ENCODE results near the gene PRR27.

Gene PRR27

DNA sequence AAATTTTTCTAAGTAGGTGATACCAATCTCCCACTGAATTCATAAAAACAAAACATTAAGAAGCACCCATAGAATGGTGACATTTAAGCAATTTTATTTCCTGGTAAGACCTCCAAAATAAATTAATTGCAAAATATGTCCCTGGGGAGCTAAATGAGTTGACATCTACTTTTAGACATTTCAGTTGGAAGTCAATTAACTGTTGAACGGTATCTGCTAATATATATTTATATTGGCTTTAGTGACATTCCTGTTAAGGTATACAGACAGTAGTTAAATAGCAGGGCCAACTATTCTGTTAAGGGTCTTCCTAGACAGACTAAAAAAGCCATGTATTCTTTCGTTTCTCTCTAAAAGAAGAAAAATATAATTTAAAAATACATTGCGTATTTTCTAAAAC lies at the start of gene PRR27:
Gene PRR27 (plus strand): TSS at position 301 of the 400 bp plus-strand sequence. CDS start 139 bp downstream, outside the sequence.
- DNase-seq: no peak

DNA sequence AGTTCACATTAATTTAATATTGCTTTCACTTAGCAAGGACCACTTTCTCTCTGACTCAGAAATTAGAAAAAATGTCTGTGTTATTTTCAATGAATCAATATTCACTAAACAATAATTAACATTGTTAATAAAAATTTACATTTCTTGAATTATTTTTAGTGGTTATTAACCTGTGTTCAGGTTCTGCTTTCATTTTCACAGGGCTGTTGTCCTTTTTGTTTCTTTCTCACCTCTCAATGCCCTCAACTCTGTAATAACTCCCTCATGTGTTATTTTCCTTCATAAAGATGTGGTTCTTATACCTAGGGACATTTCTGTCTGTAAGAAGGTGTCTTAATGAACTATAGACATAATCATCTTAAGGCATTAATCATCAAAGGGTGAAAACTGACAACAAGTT lies 43.1 kb upstream of the PRR27 start:
- no peak for DNase-seq

DNA sequence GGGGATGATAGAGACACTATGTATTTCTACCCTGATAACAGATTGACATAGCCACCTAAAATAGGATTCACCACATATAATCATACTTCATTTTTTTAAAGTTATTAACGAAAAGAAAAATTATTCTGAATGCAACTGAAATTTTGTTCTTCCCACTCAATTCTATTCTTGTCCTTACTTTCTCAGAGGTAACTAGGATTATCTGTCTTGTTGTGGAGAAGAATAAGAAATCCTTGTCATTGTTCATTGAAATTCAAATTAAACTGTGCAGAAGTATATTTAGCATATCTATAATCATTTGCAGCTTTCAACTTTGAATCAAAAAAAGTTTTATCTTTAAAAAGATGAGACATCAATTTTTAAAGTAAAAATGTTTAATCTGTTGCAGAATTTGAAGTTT lies 40.4 kb upstream of the PRR27 start:
- DNase-seq: no peak

DNA sequence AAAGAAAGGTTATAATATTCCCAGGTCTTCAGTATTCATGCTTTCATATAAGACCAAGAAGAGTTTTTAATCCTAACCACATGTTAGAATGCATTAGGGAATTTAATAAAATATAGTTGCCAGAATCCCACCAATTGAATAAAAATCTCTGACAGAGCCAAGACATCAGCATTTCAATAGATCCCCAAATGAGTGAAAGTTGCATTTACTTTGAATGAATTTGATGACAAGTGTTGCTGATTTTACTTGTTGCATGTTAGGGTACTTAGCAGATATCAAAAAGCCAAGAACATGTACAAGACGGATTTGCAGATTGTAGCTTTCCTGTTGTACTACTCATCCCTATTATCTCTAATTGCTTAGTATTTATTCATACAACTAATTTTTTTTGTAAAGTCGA lies 39.9 kb upstream of the PRR27 start:
- no peak for DNase-seq

DNA sequence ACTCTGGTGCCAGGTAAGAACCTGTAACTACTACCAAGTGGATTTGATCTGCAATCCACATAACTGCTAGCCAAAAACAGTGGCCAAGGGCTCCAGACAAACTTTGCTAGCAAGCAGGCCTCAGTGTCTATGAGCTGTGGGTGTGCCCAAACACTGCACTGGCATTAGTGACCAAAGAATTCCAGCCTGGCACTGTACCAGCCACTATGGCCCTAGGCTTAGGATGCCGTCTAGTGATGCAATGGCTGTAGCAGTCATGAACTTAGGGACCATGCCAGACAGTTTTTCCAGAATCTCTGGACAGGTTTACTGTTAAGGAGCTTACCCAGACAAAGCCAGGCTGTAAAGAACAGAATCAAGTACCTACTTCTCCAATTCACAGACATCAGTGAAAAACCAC lies 33.7 kb upstream of the PRR27 start:
- DNase-seq: no peak

- no peak for DNase-seq
Measured at GRCh38 chr4:70133473-70133872, 20.6 kb upstream of the PRR27 start.

DNA sequence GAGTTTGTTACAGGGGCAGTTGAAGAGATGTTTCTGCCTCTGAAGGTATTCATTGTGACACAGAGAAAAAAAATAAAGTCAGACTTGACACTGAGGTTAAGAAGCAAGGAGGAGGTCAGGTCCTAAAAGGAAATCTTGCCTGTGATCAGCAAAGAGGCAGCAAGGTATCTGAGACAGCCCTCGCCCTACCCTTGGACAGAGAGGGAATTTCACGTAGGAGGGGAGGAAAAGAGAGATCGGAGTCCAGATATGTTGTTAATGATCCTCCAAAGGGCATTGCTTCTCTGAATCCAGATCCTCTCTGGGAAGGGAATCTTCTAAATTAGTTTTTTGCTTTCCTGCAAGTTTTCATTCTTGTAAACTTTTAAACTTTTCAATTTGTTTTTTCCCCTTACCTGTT lies 15.3 kb upstream of the PRR27 start:
- no peak for DNase-seq

GRCh38 chr4:70151271-70151670 lies 2.8 kb upstream of the PRR27 start:
- no peak for DNase-seq

DNA sequence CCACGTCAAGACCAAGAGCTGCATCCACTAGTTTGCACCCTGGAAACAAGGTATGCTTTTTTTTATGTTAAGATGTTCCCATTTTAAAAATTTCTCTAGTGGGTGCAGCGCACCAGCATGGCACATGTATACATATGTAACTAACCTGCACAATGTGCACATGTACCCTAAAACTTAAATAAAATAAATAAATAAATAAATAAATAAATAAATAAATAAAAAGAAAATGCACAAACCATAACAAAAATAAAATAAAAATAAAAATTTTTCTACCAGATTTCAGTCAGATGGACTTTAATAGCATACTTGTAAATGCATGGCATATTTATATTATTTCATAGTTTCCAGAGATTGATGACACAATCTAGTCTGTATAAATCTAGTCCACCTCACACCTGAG lies 1.9 kb upstream of the PRR27 start:
- DNase-seq: no peak

DNA sequence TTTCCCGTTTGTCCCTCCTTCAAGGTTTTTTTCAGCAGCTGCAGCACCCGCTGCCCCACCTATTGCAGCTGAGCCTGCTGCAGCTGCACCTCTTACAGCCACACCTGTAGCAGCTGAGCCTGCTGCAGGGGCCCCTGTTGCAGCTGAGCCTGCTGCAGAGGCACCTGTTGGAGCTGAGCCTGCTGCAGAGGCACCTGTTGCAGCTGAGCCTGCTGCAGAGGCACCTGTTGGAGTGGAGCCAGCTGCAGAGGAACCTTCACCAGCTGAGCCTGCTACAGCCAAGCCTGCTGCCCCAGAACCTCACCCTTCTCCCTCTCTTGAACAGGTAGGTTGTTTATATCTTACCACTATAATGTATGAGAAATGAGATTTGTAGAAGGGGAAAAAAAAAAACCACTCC lies 4.5 kb downstream of the PRR27 start:
- no peak for DNase-seq

DNA sequence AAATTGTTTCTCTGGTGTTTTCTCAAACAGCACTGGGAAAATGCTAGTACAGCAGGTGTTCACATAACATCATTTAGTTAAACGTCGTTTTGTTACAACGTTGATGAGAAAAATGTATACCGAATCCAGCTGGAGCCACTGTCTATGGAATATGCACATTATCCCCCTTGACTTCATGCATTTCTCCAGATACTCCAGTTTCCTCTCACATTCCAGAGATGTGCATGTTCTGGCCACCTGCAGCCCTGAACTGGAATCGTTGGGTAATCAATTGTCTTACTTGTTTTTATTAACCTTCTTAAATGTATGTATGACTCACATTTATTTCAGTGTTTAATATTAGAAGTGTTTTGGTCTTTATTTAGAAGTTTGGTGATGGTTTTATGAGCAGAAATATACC lies 23.1 kb downstream of the PRR27 start:
- DNase-seq: no peak

DNA sequence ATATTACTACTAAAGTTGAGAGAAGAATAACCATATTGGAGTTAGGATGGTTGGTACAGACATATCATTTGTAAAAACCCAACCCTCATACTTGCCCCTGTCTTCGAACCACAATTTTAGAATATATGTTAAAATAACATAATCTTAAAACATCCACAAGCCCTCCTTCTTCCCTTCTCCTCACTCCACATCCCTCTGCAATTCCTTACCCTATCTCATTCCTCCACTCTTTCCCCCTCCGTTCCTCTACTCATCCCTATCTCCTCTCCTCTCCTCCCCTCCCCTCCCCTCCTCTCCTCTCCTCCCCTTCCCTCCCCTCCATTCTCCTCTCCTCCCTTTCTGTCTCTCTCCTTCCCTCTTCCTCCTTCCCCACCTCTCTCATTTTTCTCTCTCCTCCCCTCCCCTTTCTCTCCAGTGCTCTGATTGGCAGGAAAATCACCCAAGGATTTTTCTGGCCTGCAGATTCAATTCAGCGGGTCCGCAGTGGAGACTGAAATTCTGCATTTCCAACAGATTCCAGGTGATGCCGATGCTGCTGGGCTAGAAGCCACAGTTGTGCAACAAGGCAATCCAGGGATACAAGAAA lies 24.1 kb downstream of the PRR27 start:
- DNase-seq: no peak

DNA sequence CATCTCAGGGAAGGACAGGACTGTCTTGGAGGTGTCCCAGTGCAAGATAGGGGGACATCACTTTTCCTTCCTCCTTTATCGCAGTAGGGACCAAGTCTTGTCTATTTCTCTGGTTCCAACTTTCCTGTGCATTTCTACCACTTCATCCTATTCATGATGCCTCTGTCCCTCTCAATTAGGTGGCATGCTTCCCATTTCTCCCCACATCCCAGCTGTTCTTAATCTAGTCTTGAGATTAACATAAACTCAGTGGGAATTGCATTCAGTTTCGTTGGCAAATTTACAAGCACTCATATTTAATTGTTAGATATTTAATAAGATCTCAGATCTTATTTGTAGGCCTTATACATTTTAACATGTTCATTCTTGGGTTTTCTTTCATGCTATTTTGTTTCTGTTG lies 25.8 kb downstream of the PRR27 start:
- DNase-seq: no peak

DNA sequence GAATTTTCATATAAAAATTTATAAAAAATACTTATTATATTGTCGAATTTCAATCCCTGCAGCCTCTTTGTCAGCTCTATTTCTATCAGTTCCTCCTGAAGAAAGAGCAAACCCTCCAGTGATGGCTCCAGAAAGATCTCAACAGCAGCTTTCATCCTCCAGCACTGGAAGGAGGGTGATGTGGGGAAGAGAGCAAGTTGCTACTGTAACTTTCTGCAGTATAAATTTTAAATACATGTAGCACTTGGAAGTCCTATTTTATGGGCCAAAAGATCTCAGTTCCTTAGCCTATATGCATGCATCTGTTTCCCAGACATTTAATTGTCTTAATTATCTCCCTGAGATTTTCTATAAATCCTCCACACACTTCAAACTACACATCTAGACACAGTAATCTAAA lies 27.8 kb downstream of the PRR27 start:
- no peak for DNase-seq

DNA sequence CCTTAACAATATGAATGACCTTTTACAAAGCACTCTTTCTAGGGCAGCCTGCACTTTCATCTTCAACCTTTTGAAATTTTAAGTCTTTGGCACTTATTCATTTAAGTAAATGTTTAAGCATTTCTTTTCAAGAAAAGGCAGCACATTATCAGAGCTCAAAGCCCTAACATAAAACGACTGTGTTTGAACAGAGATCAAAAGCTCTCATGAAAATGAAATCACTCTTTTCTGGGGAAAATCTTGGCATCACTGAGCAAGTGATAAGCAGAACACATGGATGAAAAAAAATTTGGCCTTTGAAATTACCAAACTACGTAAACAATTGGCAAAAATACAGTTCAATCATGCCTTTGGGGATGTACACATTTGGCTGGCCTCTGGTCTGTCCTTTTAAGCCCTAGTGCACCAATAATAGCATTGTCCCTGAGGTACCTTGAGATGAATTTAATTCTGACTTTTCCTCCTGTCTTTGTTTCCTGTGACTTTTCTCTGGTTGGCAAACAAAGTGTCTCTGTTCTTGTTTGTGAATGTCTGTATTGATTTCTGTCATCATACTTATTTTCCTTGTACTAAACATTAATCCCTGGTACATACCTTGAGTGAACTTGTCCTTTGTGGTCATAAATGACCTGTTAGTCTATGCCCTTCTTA lies 28.6 kb downstream of the PRR27 start:
- DNase-seq: no peak

DNA sequence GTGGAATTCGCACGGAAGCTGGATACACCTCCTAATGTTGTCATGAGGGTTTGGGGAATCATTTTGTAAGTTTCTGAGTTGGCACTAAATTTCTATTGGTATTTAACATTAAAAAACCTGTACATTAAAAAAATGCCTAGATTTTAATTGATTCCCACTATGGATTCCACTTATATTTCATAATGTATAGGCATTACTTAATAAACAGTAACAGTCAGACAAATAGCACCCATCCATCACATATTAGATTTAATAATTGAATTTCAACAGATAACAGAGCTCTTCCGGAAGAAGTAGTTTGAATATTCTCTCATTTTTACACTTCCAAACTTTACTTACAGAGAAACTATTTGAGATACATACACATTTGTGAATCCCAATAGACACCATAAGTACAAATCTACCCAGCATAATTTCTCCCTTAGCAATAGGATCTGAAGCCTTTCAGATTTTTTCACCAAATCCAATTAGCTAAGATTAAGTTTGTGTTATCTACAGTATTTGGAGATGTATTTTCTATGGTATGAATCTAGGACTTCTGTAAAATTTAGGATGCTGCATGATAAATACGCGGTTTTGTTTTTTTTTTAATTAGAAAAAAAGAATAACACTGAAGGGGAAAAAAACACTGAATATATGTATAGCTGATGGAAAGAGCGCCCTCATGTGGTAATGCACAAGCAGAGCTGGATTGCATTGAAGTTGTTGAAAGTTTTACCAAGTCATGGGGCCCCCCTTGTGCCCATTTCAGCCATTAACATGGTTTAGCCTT lies 29.3 kb downstream of the PRR27 start:
- DNase-seq: no peak

DNA sequence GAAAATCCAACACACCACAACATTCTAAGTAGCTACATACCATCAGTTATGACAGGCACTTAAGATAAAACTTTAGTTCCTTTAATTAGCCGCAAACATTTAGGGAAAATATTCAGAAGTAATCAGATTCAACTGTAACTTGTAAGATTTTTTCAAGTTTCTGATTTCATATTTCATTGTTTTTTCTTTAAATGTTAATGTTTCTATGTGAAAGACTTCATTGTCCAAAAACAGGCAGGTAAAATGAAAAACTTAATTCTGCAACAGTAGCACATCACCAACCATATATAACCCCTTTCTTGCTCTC lies 29.9 kb downstream of the PRR27 start:
- DNase-seq: no peak

GRCh38 chr4:70187216-70187615 lies 33.2 kb downstream of the PRR27 start:
- no peak for DNase-seq

DNA sequence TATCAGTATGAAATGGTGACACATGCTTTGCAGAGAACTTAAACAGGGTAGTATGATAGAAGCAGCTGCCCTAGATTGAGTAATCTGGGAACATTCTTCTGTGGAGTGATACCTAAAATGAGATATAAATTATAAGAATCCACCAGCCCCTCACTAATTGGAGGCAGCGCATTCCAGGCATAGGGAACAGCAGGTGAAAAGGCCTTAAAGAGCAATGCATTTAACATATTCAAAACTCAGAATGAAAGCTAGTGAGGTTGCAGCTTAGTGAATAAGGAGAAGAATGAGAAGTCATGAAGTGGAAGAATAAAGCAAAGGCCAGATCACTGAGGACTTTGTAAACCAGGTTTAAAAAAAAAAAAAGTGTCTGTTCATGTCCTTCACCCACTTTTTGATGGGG lies 36.5 kb downstream of the PRR27 start:
- DNase-seq: no peak

- no peak for DNase-seq
Measured at GRCh38 chr4:70191647-70192046, 37.6 kb downstream of the PRR27 start.

- no peak for DNase-seq
Measured at GRCh38 chr4:70192895-70193294, 38.9 kb downstream of the PRR27 start.

DNA sequence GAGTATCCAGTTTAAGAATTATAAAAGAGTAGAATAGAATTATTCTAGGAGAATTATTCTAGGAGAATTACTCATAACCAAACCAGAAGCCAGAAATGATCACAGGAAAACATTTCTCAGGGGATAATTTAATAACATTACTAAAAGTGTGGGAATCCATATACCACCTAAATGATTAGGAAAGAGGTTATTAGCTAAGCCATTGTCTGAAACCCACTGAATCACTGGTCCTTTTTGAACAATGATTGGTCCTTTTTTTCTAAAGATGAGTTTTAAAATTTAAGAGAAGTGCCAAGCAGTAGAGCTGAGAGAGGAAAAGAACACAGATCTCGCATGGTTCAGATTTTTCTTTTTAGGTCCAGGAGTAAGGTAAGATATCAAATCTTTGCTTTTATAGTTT lies 41.4 kb downstream of the PRR27 start, which contains the start of gene ODAM:
Gene ODAM (plus strand): TSS at position 301 of the 400 bp plus-strand sequence. CDS start 819 bp downstream, outside the sequence.
- DNase-seq: no peak

DNA sequence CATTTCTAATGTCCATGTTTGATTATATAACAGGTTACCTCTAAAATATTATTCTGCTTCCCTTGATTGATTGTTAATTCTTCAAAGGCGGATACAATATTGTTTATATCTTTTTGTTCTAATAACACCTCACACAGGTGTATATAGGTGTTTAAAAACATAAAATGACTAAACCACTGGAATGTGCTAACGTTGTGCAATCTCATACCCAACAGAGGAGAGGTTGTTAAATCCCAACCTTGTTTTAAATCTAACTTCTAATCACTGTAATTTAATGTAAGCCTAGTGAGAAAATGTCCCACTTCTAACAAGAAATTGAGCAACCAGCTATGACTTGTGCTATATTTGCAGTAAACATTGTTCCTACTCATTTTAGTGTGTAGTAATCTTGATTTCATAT lies 42.8 kb downstream of the PRR27 start:
- no peak for DNase-seq

DNA sequence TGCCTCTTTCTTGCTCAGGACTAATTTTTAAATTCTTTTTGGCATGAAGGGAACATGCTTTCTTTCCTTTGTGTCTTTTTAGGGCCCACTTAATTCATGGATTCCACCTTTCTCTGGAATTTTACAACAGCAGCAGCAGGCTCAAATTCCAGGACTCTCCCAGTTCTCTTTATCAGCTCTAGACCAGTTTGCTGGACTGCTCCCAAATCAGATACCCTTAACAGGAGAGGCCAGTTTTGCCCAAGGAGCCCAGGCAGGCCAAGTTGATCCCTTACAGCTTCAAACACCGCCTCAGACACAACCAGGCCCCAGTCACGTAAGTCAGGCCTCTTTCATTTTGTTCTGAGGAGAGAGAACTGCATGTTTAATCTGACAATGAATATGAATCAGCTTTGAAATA lies 43.8 kb downstream of the PRR27 start:
- DNase-seq: no peak

DNA sequence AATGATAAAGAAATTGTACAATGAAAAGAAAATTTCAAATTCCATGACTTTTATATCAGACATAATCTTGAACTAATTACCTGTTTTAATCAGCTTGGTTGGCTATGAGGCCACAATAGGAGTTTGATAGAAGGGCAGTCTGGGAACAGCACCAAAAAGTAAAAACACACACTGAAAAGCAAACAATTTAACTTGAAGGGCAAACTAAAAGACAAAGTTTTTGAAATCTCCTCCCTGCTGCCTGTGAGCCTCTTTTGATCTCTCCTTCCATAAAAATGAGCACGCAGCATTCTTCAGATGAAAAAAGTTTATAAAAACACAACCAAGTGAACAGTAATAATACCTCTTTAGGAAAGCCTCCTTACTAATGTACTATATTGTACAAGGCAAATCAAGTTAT lies 49.6 kb downstream of the PRR27 start:
- DNase-seq: no peak
